WERI-Rb-1 (cell line): Measurements from ENCODE around the gene ABCG8.

Experiments used
- DNase-seq: peaks from one replicate; pipeline ENCODE4 v3.0.0-alpha.2; 2020
- H3K27ac ChIP-seq: fragments of 250-450 bp; sonication (Bioruptor Pico); 2 replicates; pipeline ENCODE4 v1.5.1; 2020; ENCODE audit warnings: mild to moderate bottlenecking, moderate library complexity
- H3K27me3 ChIP-seq: fragments of 250-450 bp; sonication (Bioruptor Pico); 2 replicates; pipeline ENCODE4 v1.5.1; 2021; ENCODE audit warnings: mild to moderate bottlenecking, low read depth, moderate library complexity; ENCODE audit not compliant: insufficient read depth, severe bottlenecking
- H3K36me3 ChIP-seq: fragments of 250-450 bp; sonication (Bioruptor Pico); 2 replicates; pipeline ENCODE4 v1.5.1; 2020; ENCODE audit warnings: mild to moderate bottlenecking, moderate library complexity
- H3K4me3 ChIP-seq: 2 replicates; pipeline ENCODE4 v1.5.1; 2011; ENCODE audit warnings: low read depth, mild to moderate bottlenecking, control low read depth, low read length
- H3K9me3 ChIP-seq: fragments of 250-450 bp; sonication (Bioruptor Pico); 2 replicates; pipeline ENCODE4 v1.5.1; 2021; ENCODE audit warnings: mild to moderate bottlenecking, moderate library complexity; ENCODE audit not compliant: severe bottlenecking
- CTCF ChIP-seq: IDR thresholded peaks from 2 replicates; pipeline ENCODE4 v1.5.1; 2011; ENCODE audit warnings: low read depth, mild to moderate bottlenecking, control low read depth, inconsistent platforms, low read length

ABCG8 gene

GRCh38 chr2:43796206-43796605, 42.6 kb upstream of the ABCG8 start:
- no peak overlapping the region for H3K4me3 ChIP-seq
- H3K36me3 ChIP-seq: no peaks in the 10 kb centered on the region
- no peaks in the 10 kb centered on the region for H3K27me3 ChIP-seq
- DNase-seq: no peak
- TF ChIP-seq CTCF: no peak
- no peaks in the 10 kb centered on the region for H3K9me3 ChIP-seq
- H3K27ac ChIP-seq: no peak overlapping the region

GRCh38 chr2:43798300-43798699, 40.5 kb upstream of the ABCG8 start:
- no peak for DNase-seq
- H3K4me3 ChIP-seq: no peak overlapping the region
- peak; percentile 23; the same call in 1 of the 2 replicates for TF ChIP-seq CTCF
- no peak overlapping the region for H3K27ac ChIP-seq
- no peaks in the 10 kb centered on the region for H3K36me3 ChIP-seq
- H3K27me3 ChIP-seq: no peaks in the 10 kb centered on the region
- no peaks in the 10 kb centered on the region for H3K9me3 ChIP-seq

GRCh38 chr2:43800894-43801293, 37.9 kb upstream of the ABCG8 start:
- Histone ChIP-seq H3K27ac (no peak overlapping the region), H3K4me3 (no peak overlapping the region), H3K27me3 (no peaks in the 10 kb centered on the region), H3K9me3 (no peaks in the 10 kb centered on the region), H3K36me3 (no peaks in the 10 kb centered on the region)
- no peak for TF ChIP-seq CTCF
- DNase-seq: no peak

- H3K27ac ChIP-seq: no peak overlapping the region
- no peaks in the 10 kb centered on the region for H3K27me3 ChIP-seq
- TF ChIP-seq CTCF: no peak
- no peaks in the 10 kb centered on the region for H3K36me3 ChIP-seq
- no peak for DNase-seq
- H3K4me3 ChIP-seq: no peak overlapping the region
- H3K9me3 ChIP-seq: no peaks in the 10 kb centered on the region
Observed at GRCh38 chr2:43802135-43802534, 36.6 kb upstream of the ABCG8 start.

- Histone ChIP-seq H3K4me3 (no peak overlapping the region), H3K27me3 (no peaks in the 10 kb centered on the region), H3K9me3 (no peaks in the 10 kb centered on the region), H3K27ac (no peak overlapping the region), H3K36me3 (no peaks in the 10 kb centered on the region)
- no peak for DNase-seq
- TF ChIP-seq CTCF: no peak
Observed at GRCh38 chr2:43803113-43803512, 35.7 kb upstream of the ABCG8 start.

GRCh38 chr2:43806719-43807031, 32.1 kb upstream of the ABCG8 start:
- no peak overlapping the region for H3K27ac ChIP-seq
- no peak overlapping the region for H3K4me3 ChIP-seq
- H3K27me3 ChIP-seq: no peaks in the 10 kb centered on the region
- DNase-seq: no peak
- no peak for TF ChIP-seq CTCF
- no peaks in the 10 kb centered on the region for H3K36me3 ChIP-seq
- no peaks in the 10 kb centered on the region for H3K9me3 ChIP-seq
